Mucosa of descending colon (tissue), 3 donors: ENCODE data around the gene ACSL5. TPM values are rescaled to one million over a fixed set of nuclear protein-coding genes. Genes with fewer than 3 reads are reported as not detected.

Experiments
- ATAC-seq: fragments of 200-7000 bp; cut with Tn5 transposase; one replicate; pipeline ENCODE4 v1.9.1; 2020; ENCODE audit warnings: mild to moderate bottlenecking, moderate library complexity
- DNase-seq, 3 donors: peaks; one replicate each; pipeline ENCODE4 v3.0.0-alpha.2; 2020
- H3K36me3 ChIP-seq: fragments of 200-600 bp; one replicate; pipeline ENCODE4 v1.8.0; 2021; ENCODE audit warnings: low read depth, mild to moderate bottlenecking
- H3K4me1 ChIP-seq: fragments of 200-600 bp; one replicate; pipeline ENCODE4 v1.8.0; 2021; ENCODE audit warnings: low read depth, mild to moderate bottlenecking
- H3K4me3 ChIP-seq: fragments of 200-600 bp; one replicate; pipeline ENCODE4 v1.8.0; 2021; ENCODE audit warnings: mild to moderate bottlenecking
- H3K9me3 ChIP-seq: fragments of 200-600 bp; one replicate; pipeline ENCODE4 v1.8.0; 2021; ENCODE audit warnings: mild to moderate bottlenecking
- CTCF ChIP-seq: fragments of 200-600 bp; IDR thresholded peaks from one replicate; pipeline ENCODE4 v1.8.0; 2022; ENCODE audit warnings: antibody characterized with exemption, mild to moderate bottlenecking
- intact Hi-C, 2 donors: fragments of 100-400 bp; cut with DNase I in 1 of 2; cut with micrococcal nuclease in 1 of 2; formaldehyde crosslinking; loops; one replicate each; pipeline versions ENCODE4 v1.11.0 to v1.11.1; 2022; cut with DNase I, micrococcal nuclease
- total RNA-seq, 3 donors: library from RNA; stranded (reverse); fragmentation: NEBNext Ultra II Directional in 2 of 3; extraction: Animal tissue kit (Norgen Biotek cat#: 25700) in 2 of 3; gene quantifications; one replicate each; pipeline versions ENCODE4 v1.2.1 to v1.2.4, GENCODE V29; 2021 to 2023
- donor health status: DM: no; HTN: no; CAD: no; lungs with moderate emphysema.
- donor health status: DM: no; HTN: no; CAD: no.
- donor health status: DM: no; HTN: yes; CAD: no.

The ACSL5 gene
- total RNA-seq, 3 donors from 2014 or later: 125 to 312 (median 258) TPM

GRCh38 chr10:112447620-112447928 lies 73.7 kb downstream of the ACSL5 start:
- Histone ChIP-seq H3K36me3 (no peaks in the 10 kb centered on the region), H3K9me3 (no peaks in the 10 kb centered on the region), H3K4me1 (peaks cover 9% of the 10 kb centered on the region), H3K4me3 (peak overlapping the region; percentile 94)
- no peak for DNase-seq
- ATAC-seq: no peak
- no peak for TF ChIP-seq CTCF
- intact Hi-C loops: no loop called here

GRCh38 chr10:112448888-112449287 lies 75.0 kb downstream of the ACSL5 start:
- TF ChIP-seq CTCF: no peak
- intact Hi-C loops: no loop called here
- H3K36me3 ChIP-seq: no peaks in the 10 kb centered on the region
- ATAC-seq: no peak
- no peak for DNase-seq
- peaks cover 9% of the 10 kb centered on the region for H3K4me1 ChIP-seq
- H3K9me3 ChIP-seq: no peaks in the 10 kb centered on the region
- H3K4me3 ChIP-seq: no peak overlapping the region

- no peaks in the 10 kb centered on the region for H3K4me1 ChIP-seq
- intact Hi-C loops: no loop called here
- no peak overlapping the region for H3K4me3 ChIP-seq
- no peaks in the 10 kb centered on the region for H3K9me3 ChIP-seq
- DNase-seq: no peak
- ATAC-seq: no peak
- no peaks in the 10 kb centered on the region for H3K36me3 ChIP-seq
- TF ChIP-seq CTCF: no peak
Observed at GRCh38 chr10:112454910-112455779, 81.2 kb downstream of the ACSL5 start.

- Histone ChIP-seq H3K9me3 (no peaks in the 10 kb centered on the region), H3K4me1 (no peaks in the 10 kb centered on the region), H3K4me3 (no peak overlapping the region), H3K36me3 (no peaks in the 10 kb centered on the region)
- DNase-seq (no peak), ATAC-seq (no peak)
- no peak for TF ChIP-seq CTCF
- intact Hi-C loops: no loop called here
Observed at GRCh38 chr10:112456533-112456932, 82.6 kb downstream of the ACSL5 start.

- DNase-seq (no peak), ATAC-seq (no peak)
- intact Hi-C loops: no loop called here
- Histone ChIP-seq H3K9me3 (no peaks in the 10 kb centered on the region), H3K4me1 (no peaks in the 10 kb centered on the region), H3K36me3 (peaks cover 6% of the 10 kb centered on the region), H3K4me3 (no peak overlapping the region)
- no peak for TF ChIP-seq CTCF
Observed at GRCh38 chr10:112460366-112460765, 86.5 kb downstream of the ACSL5 start.
